Lower leg skin (tissue), 4 donors: Measurements from ENCODE around the gene ABL1. TPM values are rescaled to one million over a fixed set of nuclear protein-coding genes. Genes with fewer than 3 reads are reported as not detected.

Experiments used
- DNase-seq, 2 donors: peaks; one replicate each; pipeline ENCODE4 v3.0.0-alpha.2; 2019; ENCODE audit warnings: low spot score in 2 of 2
- H3K4me3 ChIP-seq: fragments of 200-600 bp; sonication (generic); 2 replicates; pipeline ENCODE4 v1.5.1; 2017; ENCODE audit warnings: mild to moderate bottlenecking, low read depth; ENCODE audit not compliant: poor library complexity, severe bottlenecking
- CTCF ChIP-seq, 3 donors: fragments of 450-650 bp; IDR thresholded peaks; one replicate each; pipeline ENCODE4 v1.5.1; 2016; ENCODE audit warnings: antibody characterized with exemption in 3 of 3, mild to moderate bottlenecking in 3 of 3, moderate library complexity in 2 of 3
- POLR2A ChIP-seq, 2 donors: fragments of 450-650 bp; IDR thresholded peaks; one replicate each; pipeline ENCODE4 v1.6.1; 2016 to 2017; ENCODE audit warnings: antibody characterized with exemption in 2 of 2, mild to moderate bottlenecking in 1 of 2, moderate library complexity in 1 of 2
- WGBS, 2 donors: methylation state at CpG; one replicate each; pipeline ENCODE4 v1.1.5; 2018; 5-methylcytosine and 5-hydroxymethylcytosine counted together
- intact Hi-C: fragments of 100-400 bp; cut with DNase I; formaldehyde crosslinking; loops from one replicate; pipeline ENCODE4 v1.15.0; 2023; ENCODE audit warnings: low total_unique reads
- total RNA-seq, 4 donors: library from RNA; depleted of rRNA; stranded (reverse); fragments of >200 nt; gene quantifications; one replicate each; pipeline ENCODE4 v1.1.0, GENCODE V29; 2016

Gene ABL1
- total RNA-seq, 4 donors from 2014 or later, result 21.2 to 47.2 (median 34.3) TPM

- H3K4me3 ChIP-seq, result no peak overlapping the region
- intact Hi-C loops, result loop anchor here (10.0 kb wide), 1 partner anchor 64 kb away; the partner anchor contains the start of gene FIBCD1
- DNase-seq, result no peak
- 85 to 89% methylated on average over 17 of the region's 17 CpGs for WGBS, 2 donors
- TF ChIP-seq CTCF (IDR thresholded peaks at IDR 0.05), result no peak
These were observed 35.7 kb downstream of the ABL1 start for GRCh38 chr9:130870491-130871381.

GRCh38 chr9:130871395-130872062, 36.5 kb downstream of the ABL1 start:
- no peak for DNase-seq
- H3K4me3 ChIP-seq, result no peak overlapping the region
- 80 to 91% methylated on average over 10 of the region's 10 CpGs for WGBS, 2 donors
- no peak for TF ChIP-seq POLR2A (IDR thresholded peaks at IDR 0.05)
- intact Hi-C loops, result loop anchor here (10.0 kb wide), 1 partner anchor 63 kb away; the partner anchor contains the start of gene FIBCD1

- no peak for TF ChIP-seq CTCF (IDR thresholded peaks at IDR 0.05)
- TF ChIP-seq POLR2A (IDR thresholded peaks at IDR 0.05), result no peak
- no peak for DNase-seq
- intact Hi-C loops, result loop anchor here (10.0 kb wide), 1 partner anchor 63 kb away; the partner anchor contains the start of gene FIBCD1
- no peak overlapping the region for H3K4me3 ChIP-seq
- 82 to 85% methylated on average over 15 of the region's 15 CpGs for WGBS, 2 donors
These were observed 37.0 kb downstream of the ABL1 start for GRCh38 chr9:130872093-130872492.

GRCh38 chr9:130872508-130872907, 37.5 kb downstream of the ABL1 start:
- H3K4me3 ChIP-seq, result no peak overlapping the region
- intact Hi-C loops, result loop anchor here (10.0 kb wide), 1 partner anchor 62 kb away; the partner anchor contains the start of gene FIBCD1
- WGBS, 2 donors, result 87 to 92% methylated on average over 9 of the region's 9 CpGs
- TF ChIP-seq CTCF (IDR thresholded peaks at IDR 0.05), result no peak
- no peak for TF ChIP-seq POLR2A (IDR thresholded peaks at IDR 0.05)
- no peak for DNase-seq

- 84 to 90% methylated on average over 15 of the region's 15 CpGs for WGBS, 2 donors
- intact Hi-C loops, result loop anchor here (10.0 kb wide), 1 partner anchor 62 kb away; the partner anchor contains the start of gene FIBCD1
- no peak for DNase-seq
- H3K4me3 ChIP-seq, result no peak overlapping the region
- no peak for TF ChIP-seq POLR2A (IDR thresholded peaks at IDR 0.05)
- no peak for TF ChIP-seq CTCF (IDR thresholded peaks at IDR 0.05)
These were observed 38.0 kb downstream of the ABL1 start for GRCh38 chr9:130872912-130873503.
